GM12878 (cell line): ENCODE results near the gene AIG1. TPM values are rescaled to one million over a fixed set of nuclear protein-coding genes. Genes with fewer than 3 reads are reported as not detected.

Experiments
- ATAC-seq: fragments of 200-7000 bp; cut with Tn5 transposase; 3 replicates; pipeline ENCODE4 v1.9.1; 2020; ENCODE audit warnings: mild to moderate bottlenecking, moderate library complexity
- BruUV-seq: library from RNA; stranded (reverse); fragments of 400-500 nt; replicated peaks from 2 replicates; lab custom pipeline; 2021; lab: Mats Ljungman, UMichigan
- CTCF ChIA-PET: fragments of 300-600 bp; sonication (Branson Sonifier 250); formaldehyde crosslinking; extraction: SDS; loops from one replicate; lab custom pipeline; 2021; ENCODE audit warnings: inconsistent platforms; lab: Yijun Ruan, JAX
- POLR2A ChIA-PET: fragments of 350-600 bp; formaldehyde crosslinking; extraction: SDS; loops from one replicate; lab custom pipeline; 2021; ENCODE audit warnings: inconsistent platforms; lab: Charles Lee
- RAD21 ChIA-PET: fragments of 300-600 bp; sonication (Branson Sonifier 250); formaldehyde crosslinking; loops from one replicate; lab custom pipeline; 2023; ENCODE audit warnings: antibody characterized with exemption; ENCODE audit not compliant: unreplicated experiment; lab: Charles Lee
- SMC1A ChIA-PET: fragments of 300-600 bp; sonication (Branson Sonifier 250); formaldehyde crosslinking; loops from one replicate; lab custom pipeline; 2023; ENCODE audit not compliant: unreplicated experiment, uncharacterized antibody; lab: Charles Lee
- DNase-seq: peaks from one replicate; pipeline ENCODE4 v3.0.0-alpha.2; 2011; ENCODE audit warnings: low read depth, low spot score
- FAIRE-seq: peaks from 3 replicates; lab custom pipeline; 2011; peaks lifted over from hg19 to GRCh38; lab: Jason Lieb, UNC
- H2AFZ ChIP-seq: 2 replicates; pipeline ENCODE4 v1.6.0; 2011; ENCODE audit warnings: low read depth, low read length, control low read depth; ENCODE audit not compliant: control insufficient read depth
- H3K27ac ChIP-seq: 2 replicates; pipeline ENCODE4 v1.5.1; 2011; ENCODE audit warnings: control low read depth; ENCODE audit not compliant: control insufficient read depth, insufficient read depth
- H3K27me3 ChIP-seq, 2 experiments: replicated peaks in 1 of 2; 2 replicates each; pipeline versions ENCODE4 v1.6.0 to v1.6.1; 2011; ENCODE audit warnings: low read length in 1 of 2; ENCODE audit not compliant: control insufficient read depth in 2 of 2, insufficient read depth in 2 of 2
- H3K36me3 ChIP-seq, 2 experiments: 2 replicates each; pipeline ENCODE4 v1.5.1; 2011; ENCODE audit warnings: low read length in 1 of 2; ENCODE audit not compliant: control insufficient read depth in 2 of 2, insufficient read depth in 2 of 2
- H3K4me1 ChIP-seq: 2 replicates; pipeline ENCODE4 v1.6.1; 2011; ENCODE audit warnings: mild to moderate bottlenecking, low read length, moderate library complexity, mixed read lengths; ENCODE audit not compliant: control insufficient read depth, insufficient read depth
- H3K4me2 ChIP-seq: 2 replicates; pipeline ENCODE4 v1.6.0; 2011; ENCODE audit warnings: control low read depth; ENCODE audit not compliant: control insufficient read depth, insufficient read depth
- H3K4me3 ChIP-seq: fragments of 200-600 bp; sonication (generic); 2 replicates; pipeline ENCODE4 v1.5.1; 2016
- H3K79me2 ChIP-seq: 2 replicates; pipeline ENCODE4 v1.6.0; 2011; ENCODE audit warnings: low read length; ENCODE audit not compliant: control insufficient read depth, insufficient read depth
- H3K9ac ChIP-seq: 2 replicates; pipeline ENCODE4 v1.8.0; 2011; ENCODE audit warnings: low read length, control low read depth, mixed read lengths; ENCODE audit not compliant: control insufficient read depth, insufficient read depth
- H3K9me3 ChIP-seq: replicated peaks from 3 replicates; pipeline ENCODE4 v1.5.1; 2011; ENCODE audit warnings: mild to moderate bottlenecking, low read length; ENCODE audit not compliant: control insufficient read depth, insufficient read depth
- H4K20me1 ChIP-seq: 2 replicates; pipeline ENCODE4 v1.6.0; 2011; ENCODE audit not compliant: control insufficient read depth, insufficient read depth
- BCL3 ChIP-seq: IDR thresholded peaks from 2 replicates; pipeline ENCODE4 v1.6.1; 2011; ENCODE audit warnings: borderline replicate concordance, low read depth, mild to moderate bottlenecking, moderate library complexity, low read length; ENCODE audit not compliant: insufficient read depth, poor library complexity, severe bottlenecking
- CHD1 ChIP-seq: IDR thresholded peaks from 2 replicates; pipeline ENCODE4 v1.6.1; 2012; ENCODE audit warnings: low read depth, low read length, improper control_type of control experiment
- E2F8 ChIP-seq: fragments of 450-650 bp; IDR thresholded peaks from 2 replicates; pipeline ENCODE4 v1.6.1; 2018; ENCODE audit warnings: mild to moderate bottlenecking, low read depth, moderate library complexity; ENCODE audit not compliant: partially characterized antibody
- ELK1 ChIP-seq: IDR thresholded peaks from 2 replicates; pipeline ENCODE4 v1.6.1; 2012; ENCODE audit warnings: low read depth, low read length, improper control_type of control experiment
- IRF4 ChIP-seq: IDR thresholded peaks from 2 replicates; pipeline ENCODE4 v1.6.1; 2011; ENCODE audit warnings: low read depth, low read length
- KDM1A ChIP-seq: fragments of 200-600 bp; sonication (generic); IDR thresholded peaks from 2 replicates; pipeline ENCODE4 v1.6.1; 2016; ENCODE audit warnings: borderline replicate concordance
- LARP7 ChIP-seq: fragments of 450-650 bp; IDR thresholded peaks from 2 replicates; pipeline ENCODE4 v1.6.1; 2017; ENCODE audit warnings: mild to moderate bottlenecking
- MEF2A ChIP-seq: IDR thresholded peaks from 2 replicates; pipeline ENCODE4 v1.6.1; 2011; ENCODE audit warnings: low read depth, mild to moderate bottlenecking, low read length, moderate library complexity; ENCODE audit not compliant: insufficient read depth
- MEF2B ChIP-seq: fragments of 450-650 bp; IDR thresholded peaks from 2 replicates; pipeline ENCODE4 v1.6.1; 2018; ENCODE audit warnings: mild to moderate bottlenecking, moderate library complexity; ENCODE audit not compliant: partially characterized antibody, poor library complexity, severe bottlenecking
- PAX5 ChIP-seq: IDR thresholded peaks from 2 replicates; pipeline ENCODE4 v1.6.1; 2011; ENCODE audit warnings: low read depth, low read length, borderline replicate concordance
- PAX8 ChIP-seq: fragments of 450-650 bp; IDR thresholded peaks from 2 replicates; pipeline ENCODE4 v1.6.1; 2017; ENCODE audit warnings: mild to moderate bottlenecking, moderate library complexity
- POLR2A ChIP-seq: IDR thresholded peaks from 2 replicates; pipeline ENCODE4 v1.6.1; 2011; ENCODE audit warnings: low read depth, mild to moderate bottlenecking, low read length
- POU2F2 ChIP-seq: IDR thresholded peaks from 3 replicates; pipeline ENCODE4 v1.6.1; 2011; ENCODE audit warnings: low read depth, mild to moderate bottlenecking, low read length, borderline replicate concordance
- RB1 ChIP-seq: fragments of 450-650 bp; formaldehyde crosslinking; IDR thresholded peaks from 2 replicates; pipeline ENCODE4 v1.6.1; 2017; ENCODE audit warnings: mild to moderate bottlenecking, borderline replicate concordance
- STAT3 ChIP-seq: IDR thresholded peaks from 2 replicates; pipeline ENCODE4 v1.6.1; 2011; ENCODE audit warnings: low read depth, low read length, improper control_type of control experiment
- TARDBP ChIP-seq: IDR thresholded peaks from 2 replicates; pipeline ENCODE4 v1.6.1; 2016; ENCODE audit warnings: borderline replicate concordance
- WRNIP1 ChIP-seq: IDR thresholded peaks from 2 replicates; pipeline ENCODE4 v1.6.1; 2011; ENCODE audit warnings: low read depth, low read length, improper control_type of control experiment, borderline replicate concordance
- YY1 ChIP-seq: IDR thresholded peaks from 2 replicates; pipeline ENCODE4 v1.6.1; 2011; ENCODE audit warnings: low read depth, mild to moderate bottlenecking, low read length
- ZBED1 ChIP-seq: IDR thresholded peaks from 2 replicates; pipeline ENCODE4 v1.6.1; 2016; ENCODE audit warnings: borderline replicate concordance
- ZNF24 ChIP-seq: fragments of 450-650 bp; IDR thresholded peaks from 2 replicates; pipeline ENCODE4 v1.6.1; 2017; ENCODE audit warnings: antibody characterized with exemption, mild to moderate bottlenecking
- WGBS: methylation state at CpG from one replicate; pipeline ENCODE4 v1.1.6; 2016; ENCODE audit warnings: low lambda C conversion rate; ENCODE audit not compliant: insufficient replicate concordance, insufficient coverage; ENCODE audit errors: missing lambda C conversion rate; 5-methylcytosine and 5-hydroxymethylcytosine counted together
- in situ Hi-C: fragments of 300-500 bp; cut with MboI; formaldehyde crosslinking; loops from 9 replicates; pipeline ENCODE4 v1.14.3; 2018; ENCODE audit warnings: mixed read lengths
- intact Hi-C: fragments of 100-400 bp; cut with micrococcal nuclease; formaldehyde crosslinking; loops from one replicate; pipeline ENCODE4 v1.14.2; 2022; ENCODE audit not compliant: unreplicated experiment
- polyA plus RNA-seq, 11 experiments: library from polyadenylated mRNA; depleted of rRNA in 4 of 11; unstranded in 6 of 11; stranded (reverse) in 5 of 11; fragments of >200 nt; fragmentation: Nextera tagmentation in 4 of 11; fragmentation: Illumina TruSeq in 1 of 11; extraction: Ambion mirVana in 4 of 11; extraction: Trizol in 1 of 11; gene quantifications; 1 replicate in 1 of 11; 2 replicates in 10 of 11; pipeline versions ENCODE4 v1.2.1 to v1.2.3, GENCODE V29; 2011 to 2016; ENCODE audit warnings: inconsistent platforms in 2 of 11, missing spikeins in 2 of 11, low read depth in 1 of 11
- total RNA-seq, 4 experiments: library from RNA; depleted of rRNA in 3 of 4; stranded (reverse); fragments of >200 nt in 3 of 4; fragmentation: Illumina TruSeq in 1 of 4; extraction: Trizol in 1 of 4; gene quantifications; 2 replicates each; pipeline versions ENCODE4 v1.2.1 to v1.2.3, GENCODE V29; 2013 to 2021

AIG1 gene
- total and polyA plus RNA-seq, 10 of the 15 experiments (the other 5 are each of a cell fraction or from before 2014, with no cell fraction given): 27.0 to 74.5 (median 36.4) TPM

GRCh38 chr6:143222310-143222709, 161.6 kb downstream of the AIG1 start:
- no peaks in the 10 kb centered on the region for H4K20me1 ChIP-seq
- ChIA-PET RAD21 (interaction anchor here (1.0 kb wide), 1 partner anchor 11 kb away, joined by 3 read pairs; no protein-coding TSS in a partner anchor), CTCF (interaction anchor here (0.7 to 1.7 kb wide), 2 partner anchors 11 to 59 kb away, joined by 3 to 6 read pairs; no protein-coding TSS in a partner anchor), POLR2A (no interaction called here), SMC1A (interaction anchor here (1.5 kb wide), 1 partner anchor 9 kb away, joined by 4 read pairs; no protein-coding TSS in a partner anchor)
- H3K79me2 ChIP-seq: no peaks in the 10 kb centered on the region
- no peaks in the 10 kb centered on the region for H3K27me3 ChIP-seq
- TF ChIP-seq POU2F2 (no peak), LARP7 (no peak), YY1 (no peak), ZBED1 (no peak), E2F8 (no peak), STAT3 (no peak), IRF4 (no peak), ZNF24 (no peak), ELK1 (no peak), TARDBP (no peak), POLR2A (no peak), MEF2A (no peak), CHD1 (no peak), BCL3 (no peak), KDM1A (no peak), WRNIP1 (no peak), RB1 (no peak), PAX5 (no peak), PAX8 (no peak), MEF2B (no peak)
- DNase-seq (no peak), ATAC-seq (no peak), FAIRE-seq (no peak)
- H3K4me3 ChIP-seq: no peak overlapping the region
- H3K9ac ChIP-seq: no peak overlapping the region
- no peak overlapping the region for H2AFZ ChIP-seq
- no peak overlapping the region for H3K27ac ChIP-seq
- no peaks in the 10 kb centered on the region for H3K4me1 ChIP-seq
- H3K9me3 ChIP-seq: no peaks in the 10 kb centered on the region
- no peak overlapping the region for H3K4me2 ChIP-seq
- H3K36me3 ChIP-seq: no peaks in the 10 kb centered on the region
- intact Hi-C loops: no loop called here
- 98% methylated on average over 5 of the region's 5 CpGs for WGBS
- in situ Hi-C loops: no loop called here
- no TSS peak for BruUV-seq
